ENCODE results near the gene BRD7.

BRD7 gene

GRCh38 chr16:50288920-50289319 lies 79.9 kb downstream of the BRD7 start:
- DNase-seq: no peak

GRCh38 chr16:50288026-50288425 lies 80.8 kb downstream of the BRD7 start:
- no peak for DNase-seq

DNA sequence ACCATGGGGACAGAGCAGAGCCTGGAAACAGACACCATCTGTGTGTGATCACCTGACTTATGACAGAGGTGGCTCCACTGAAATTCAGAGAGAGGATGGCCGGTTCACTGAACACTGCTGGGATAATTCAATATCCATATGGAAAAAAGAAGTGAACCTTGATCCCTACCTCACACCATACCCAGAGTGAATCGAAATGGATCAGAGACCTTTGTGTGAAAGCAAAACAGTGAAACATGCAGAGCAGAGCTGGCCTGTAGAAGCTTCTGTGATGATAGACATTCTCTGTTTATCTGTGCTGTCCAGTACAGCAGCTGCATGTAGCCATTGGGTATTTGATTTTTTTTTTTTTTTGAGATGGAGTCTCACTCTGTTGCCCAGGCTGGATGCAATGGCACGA lies 82.1 kb downstream of the BRD7 start:
- DNase-seq: no peak

GRCh38 chr16:50285406-50286003 lies 83.3 kb downstream of the BRD7 start:
- DNase-seq: no peak

GRCh38 chr16:50284131-50284911 lies 84.5 kb downstream of the BRD7 start:
- DNase-seq: no peak

DNA sequence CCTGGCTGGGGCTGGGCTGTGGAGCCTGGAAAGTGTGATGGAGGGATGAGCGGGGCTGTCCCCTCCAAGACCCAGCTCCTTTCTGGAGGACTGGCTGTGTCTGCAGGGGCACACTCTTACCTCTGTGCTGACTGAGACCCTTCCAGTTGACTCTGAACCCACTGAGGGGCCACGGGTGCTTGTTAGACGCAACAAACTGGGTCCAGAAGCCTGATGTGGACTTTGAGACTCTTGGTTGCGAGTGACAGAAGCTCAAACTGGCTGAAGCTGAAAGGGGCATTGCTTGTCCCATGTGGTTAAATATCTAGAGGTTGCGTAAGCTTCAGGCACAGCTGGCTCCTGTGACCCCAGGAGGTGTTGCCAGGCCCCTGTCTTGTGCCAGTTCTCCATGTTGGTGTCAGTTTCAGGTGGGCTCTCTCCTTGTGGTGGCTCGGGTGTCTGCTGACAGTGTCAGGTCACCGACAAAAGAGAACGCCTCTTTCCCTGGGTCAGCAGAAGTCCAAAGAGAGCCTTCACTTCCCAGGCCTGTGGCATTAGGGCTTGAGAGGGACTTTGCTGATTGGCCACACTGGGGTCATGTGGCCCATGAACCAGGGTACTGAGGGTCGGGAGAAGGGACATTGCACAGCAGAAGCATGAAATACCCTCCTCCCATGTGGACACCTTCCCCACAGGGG lies 85.7 kb downstream of the BRD7 start:
- no peak for DNase-seq

DNA sequence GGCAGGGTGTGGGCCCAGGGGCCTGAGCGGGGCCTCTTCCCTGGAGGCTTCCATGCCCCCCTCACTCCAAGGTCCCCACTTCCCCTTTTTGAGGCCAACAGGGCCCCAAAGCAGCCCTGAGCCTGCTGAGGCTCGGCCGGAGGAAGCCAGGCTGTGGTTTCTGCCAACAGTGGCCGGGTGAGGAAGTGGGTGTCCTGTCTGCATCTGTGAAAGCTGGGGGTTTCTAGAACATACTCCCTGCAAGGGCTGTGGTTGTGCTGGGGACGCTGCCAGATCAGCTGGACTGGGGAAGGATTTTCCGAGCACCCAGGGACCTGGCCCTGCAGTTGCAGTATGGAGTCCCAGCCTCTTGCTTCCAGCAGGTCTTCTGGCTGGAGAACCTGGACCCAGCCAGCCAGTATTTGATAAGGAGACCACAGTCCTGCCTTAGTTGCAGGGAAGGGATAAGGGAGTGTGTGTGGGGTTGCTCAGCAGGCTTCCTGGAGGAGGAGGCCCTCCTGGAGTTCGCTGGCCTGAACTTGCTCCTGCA lies 86.7 kb downstream of the BRD7 start:
- no peak for DNase-seq

GRCh38 chr16:50281391-50282009 lies 87.3 kb downstream of the BRD7 start:
- DNase-seq: no peak

- DNase-seq: no peak
Measured at GRCh38 chr16:50280932-50281331, 87.9 kb downstream of the BRD7 start.

GRCh38 chr16:50279504-50279865 lies 89.3 kb downstream of the BRD7 start:
- no peak for DNase-seq

DNA sequence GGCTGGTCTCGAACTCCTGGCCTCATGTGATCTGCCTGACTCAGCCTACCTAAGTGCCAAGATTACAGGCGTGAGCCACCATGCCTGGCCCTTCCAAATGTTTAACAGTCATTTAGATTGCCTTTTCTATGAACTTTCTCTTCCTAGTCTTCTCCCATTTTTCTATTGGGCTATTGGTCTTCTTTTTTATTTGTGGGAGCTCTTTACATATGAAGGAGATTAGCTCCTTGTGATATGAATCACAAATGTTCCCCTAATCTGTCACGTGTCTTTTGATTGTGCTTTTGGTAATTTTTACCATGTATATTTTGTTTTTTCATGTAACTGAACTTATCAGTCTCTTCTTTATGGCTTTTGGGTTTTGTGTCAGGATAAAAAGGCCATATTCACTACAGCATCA lies 90.5 kb downstream of the BRD7 start:
- no peak for DNase-seq

DNA sequence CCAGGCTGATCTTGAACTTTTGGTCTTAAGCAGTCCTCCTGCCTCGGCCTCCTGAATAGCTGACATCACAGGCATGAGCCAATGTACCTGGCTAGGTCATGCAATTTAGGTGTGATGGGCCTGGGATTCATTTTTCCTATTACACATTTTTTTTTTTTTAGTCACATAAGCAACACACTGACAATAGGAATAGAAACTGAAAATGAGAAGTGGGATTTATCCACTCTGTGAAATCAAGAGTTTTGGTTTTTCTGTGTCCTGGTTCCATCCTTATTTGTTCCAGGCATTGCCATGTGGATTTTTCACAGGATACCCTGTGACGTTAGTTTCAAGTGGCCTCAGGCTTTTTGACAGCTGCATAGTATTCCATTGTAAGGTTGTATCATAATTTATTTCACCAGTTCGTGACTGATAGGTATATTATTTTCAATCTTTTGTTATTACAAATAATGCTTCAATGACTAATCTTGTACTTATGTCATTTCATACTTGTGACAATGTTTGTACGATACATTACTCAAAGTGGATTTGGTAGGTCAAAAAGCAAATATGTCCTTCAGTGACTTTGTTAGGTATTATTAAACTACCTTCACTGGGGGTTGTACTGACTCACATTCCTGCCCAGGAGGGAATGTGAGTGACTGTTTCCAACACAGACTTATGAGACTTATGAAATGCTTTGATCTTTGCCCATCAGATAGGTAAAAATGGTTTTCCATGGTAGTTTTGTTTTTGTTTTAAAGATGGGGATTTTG lies 91.8 kb downstream of the BRD7 start:
- DNase-seq: no peak

DNA sequence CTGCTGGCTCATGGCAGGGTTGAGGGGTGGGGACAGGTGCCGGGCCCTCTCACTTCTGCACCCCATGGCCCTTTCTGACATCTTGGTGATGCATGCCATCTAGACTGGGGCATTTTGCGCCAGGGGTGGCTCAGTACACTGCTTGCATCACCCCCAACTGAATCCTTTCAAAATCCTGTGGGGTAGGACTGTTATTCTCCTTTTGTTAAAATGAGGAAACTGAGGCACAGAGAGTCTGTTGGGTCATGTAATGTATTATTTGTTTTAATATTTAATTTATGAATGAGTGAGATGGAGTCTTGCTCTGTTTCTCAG lies 92.5 kb downstream of the BRD7 start:
- no peak for DNase-seq

GRCh38 chr16:50275428-50276325 lies 93.1 kb downstream of the BRD7 start:
- DNase-seq: no peak

DNA sequence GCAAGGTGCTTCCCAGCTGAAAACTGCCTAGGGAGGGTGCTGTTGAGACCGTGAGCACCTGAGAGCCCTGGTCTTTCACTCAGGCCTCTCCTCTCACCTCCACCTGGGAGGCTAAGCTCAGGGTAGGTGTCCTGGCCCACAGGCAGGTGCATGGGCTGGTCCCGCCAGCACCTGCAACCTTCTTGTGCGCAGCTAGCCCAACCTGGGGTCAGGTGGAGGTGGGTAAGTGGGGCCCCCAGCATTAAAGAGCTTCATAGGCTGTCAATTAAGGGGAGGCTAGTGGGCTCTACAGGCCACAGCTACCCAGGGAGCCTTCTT lies 93.7 kb downstream of the BRD7 start:
- DNase-seq: no peak

DNA sequence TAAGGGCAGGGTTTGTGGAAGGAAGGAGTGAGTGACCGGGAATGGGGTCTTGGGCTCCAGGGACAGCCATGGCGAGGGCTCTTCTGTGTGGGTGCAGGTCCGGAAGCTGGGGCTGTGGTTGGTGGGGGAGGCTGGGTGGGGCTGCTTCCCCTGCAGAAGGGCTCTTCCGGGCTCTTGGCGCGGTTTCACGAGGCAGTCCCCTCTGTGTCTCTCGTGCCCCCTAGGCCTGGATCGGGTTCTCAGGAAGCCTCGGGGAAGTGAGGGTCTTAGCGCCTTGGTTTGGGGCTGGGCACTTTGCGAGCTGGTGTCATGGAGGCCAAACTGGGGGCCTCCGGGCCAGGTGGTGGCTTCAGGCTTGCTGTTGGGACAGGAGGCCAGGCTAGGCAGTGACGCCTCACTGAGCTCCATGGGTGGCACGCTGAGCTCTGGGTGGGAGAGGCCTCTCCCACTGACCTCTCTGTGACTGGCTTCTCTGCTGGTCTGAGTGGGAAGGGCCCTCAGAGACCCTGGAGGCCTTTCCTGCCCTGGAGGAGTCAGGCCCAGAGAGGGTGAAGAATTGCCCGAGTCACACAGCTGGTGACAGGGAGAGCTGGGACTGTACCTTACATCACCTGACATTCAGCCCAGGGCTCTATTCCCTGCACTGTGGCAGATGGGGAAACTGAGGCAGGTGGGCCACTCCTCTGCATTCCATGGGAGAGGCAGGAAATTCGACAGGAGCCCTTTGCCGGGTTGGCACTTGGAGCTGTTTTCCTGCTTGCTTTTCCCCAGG lies 94.3 kb downstream of the BRD7 start:
- DNase-seq: no peak

GRCh38 chr16:50273888-50274325 lies 94.9 kb downstream of the BRD7 start:
- DNase-seq: no peak

DNA sequence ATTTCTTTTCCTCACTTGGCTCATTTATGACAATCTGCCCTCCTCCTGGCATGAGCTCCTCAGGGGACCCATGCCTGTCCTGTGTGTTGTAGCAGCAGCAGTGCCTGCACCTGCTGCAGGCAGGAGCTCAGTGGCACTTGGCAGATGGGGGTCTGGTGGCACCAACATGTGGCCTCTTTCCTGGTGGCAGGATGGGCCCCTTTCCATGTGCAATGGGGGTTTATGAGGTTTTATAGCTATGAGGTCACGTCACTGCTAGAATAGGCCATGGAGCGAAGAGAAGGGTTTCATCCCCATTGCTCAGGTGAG lies 95.5 kb downstream of the BRD7 start:
- DNase-seq: no peak

- DNase-seq: no peak
Measured at GRCh38 chr16:50272687-50273381, 96.0 kb downstream of the BRD7 start.

DNA sequence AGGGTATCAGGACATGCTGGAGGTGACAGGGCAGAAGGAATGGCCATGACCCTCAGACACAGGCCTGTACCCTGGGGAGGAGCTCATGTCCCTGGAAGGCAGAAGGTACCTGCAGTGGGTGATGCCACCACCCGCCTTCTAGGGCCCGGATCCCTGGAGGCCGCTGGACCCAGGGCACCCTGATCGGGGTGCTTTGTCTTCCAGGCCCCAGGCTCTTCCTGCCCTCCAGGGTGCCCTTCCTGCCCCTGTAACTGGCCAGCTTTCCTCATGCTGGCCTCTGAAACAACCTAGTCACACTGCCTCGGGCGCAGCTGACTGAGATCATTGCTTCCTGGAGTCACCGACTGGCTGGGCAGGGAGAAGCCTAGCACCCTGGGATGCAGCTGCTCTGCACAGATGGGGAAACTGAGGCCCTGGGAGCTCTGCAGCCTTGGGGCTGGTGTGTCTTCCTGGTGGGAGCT lies 96.6 kb downstream of the BRD7 start:
- DNase-seq: no peak
